T-helper 1 cell treated with Interleukin-12 subunit alpha and Interleukin-12 subunit beta and Interleukin-4 antibody, amounts not matched to agents 30 ng/mL and 1 ng/mL, for 36 hours (primary cell): Measurements from ENCODE around the gene SWSAP1. TPM values are rescaled to one million over a fixed set of nuclear protein-coding genes. Genes with fewer than 3 reads are reported as not detected.
"Not testable (repeated sequence)": the region's sequence is repeated elsewhere in the genome, so short reads cannot be mapped to it uniquely, and the experiment has no call there.

Source experiments
- intact Hi-C: fragments of 100-400 bp; cut with micrococcal nuclease; formaldehyde crosslinking; loops from one replicate; pipeline ENCODE4 v1.15.1; 2024
- total RNA-seq: library from RNA; stranded (reverse); gene quantifications from 2 replicates; pipeline ENCODE4 v1.2.3, GENCODE V29; 2022

The SWSAP1 gene
- total RNA-seq, 1 donor from 2014 or later, result 2.9 TPM

DNA sequence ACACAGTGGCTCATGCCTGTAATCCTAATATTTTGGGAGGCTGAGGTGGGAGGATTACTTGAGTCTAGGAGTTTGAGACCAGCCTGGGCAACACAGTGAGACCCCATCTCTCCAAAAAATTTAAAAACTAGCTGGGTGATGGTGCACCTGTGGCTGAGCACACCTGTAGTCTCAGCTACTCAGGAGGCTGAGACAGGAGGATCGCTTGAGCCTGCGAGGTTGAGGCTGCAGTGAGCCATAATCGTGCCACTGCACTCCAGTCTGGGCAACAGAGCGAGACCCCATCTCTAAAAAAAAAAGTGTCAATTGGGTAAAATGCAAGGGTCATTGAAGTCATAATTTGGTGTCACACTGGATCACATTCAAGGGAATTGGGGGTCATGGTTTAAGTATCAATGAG lies 20.4 kb upstream of the SWSAP1 start:
- intact Hi-C loops, result not testable (repeated sequence)

DNA sequence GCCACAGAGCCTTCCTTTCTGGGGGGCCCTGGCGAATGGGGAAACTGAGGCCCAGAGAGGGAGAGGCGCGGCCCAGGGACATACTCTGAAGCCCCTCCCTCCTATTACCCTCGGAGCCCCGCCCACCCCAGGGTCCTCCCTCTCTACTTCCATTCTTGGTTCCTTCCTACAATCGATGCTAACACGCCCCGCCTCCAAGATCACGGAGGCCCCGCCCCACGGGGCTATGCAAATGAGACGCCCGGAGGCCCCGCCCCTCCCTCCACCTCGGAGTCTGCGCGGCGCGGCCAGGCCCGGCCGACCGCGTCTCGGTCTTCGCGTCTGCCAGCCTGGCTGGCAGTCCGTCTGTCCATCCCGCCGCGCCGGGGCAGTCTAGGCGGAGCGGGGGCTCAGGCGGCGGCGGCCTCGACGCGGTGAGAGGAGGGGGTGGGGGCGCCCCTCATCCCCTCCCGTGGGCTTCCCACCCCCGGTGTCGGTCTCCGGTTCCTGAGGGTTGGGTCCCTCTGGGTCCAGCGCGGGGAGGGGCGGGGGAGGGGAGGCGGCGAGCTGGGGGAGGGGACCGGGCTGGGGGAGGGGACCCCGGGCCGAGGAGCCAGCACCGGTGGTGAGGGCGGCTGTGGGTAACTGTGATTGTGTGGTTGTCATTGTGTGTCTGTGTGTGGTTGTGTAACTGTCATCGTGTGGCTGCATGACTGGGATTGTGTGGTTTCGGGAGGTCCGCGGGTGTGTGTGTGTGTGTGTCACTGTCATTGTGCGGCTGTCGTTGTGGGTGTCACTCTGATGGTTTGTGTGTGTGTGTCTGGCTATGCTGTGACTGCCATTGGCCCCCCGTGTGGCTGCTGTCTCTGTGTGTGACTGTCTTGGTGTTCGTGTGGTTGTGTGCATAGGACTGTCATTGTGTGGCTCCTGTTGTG lies 19.0 kb upstream of the SWSAP1 start, which contains the start of gene PLPPR2:
Gene PLPPR2, plus strand, starts transcription at position 273 of the 914 bp plus-strand sequence. CDS start 2,242 bp downstream, outside the sequence.
- intact Hi-C loops, result loop anchor here (1.0 kb wide), 6 partner anchors 9 to 150 kb away; partner anchors contain the start of genes CCDC159, ODAD3, PRKCSH and RAB3D

DNA sequence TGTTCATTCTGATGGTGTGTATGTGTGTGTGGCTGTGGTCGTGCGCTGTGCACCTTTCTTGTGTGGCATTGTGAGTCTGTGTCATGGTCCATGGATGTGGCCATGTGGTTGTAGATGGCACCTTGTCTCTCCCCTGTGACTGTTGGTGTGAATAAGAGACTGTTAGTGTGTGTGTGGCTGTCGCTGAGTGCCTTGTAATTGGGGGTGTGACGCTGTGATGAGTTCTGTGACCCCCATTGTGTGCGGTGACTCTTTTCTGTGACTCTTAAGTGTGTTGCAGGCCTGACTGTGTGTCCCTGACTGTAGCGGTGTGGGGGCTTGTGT lies 18.4 kb upstream of the SWSAP1 start:
- intact Hi-C loops, result no loop called here

DNA sequence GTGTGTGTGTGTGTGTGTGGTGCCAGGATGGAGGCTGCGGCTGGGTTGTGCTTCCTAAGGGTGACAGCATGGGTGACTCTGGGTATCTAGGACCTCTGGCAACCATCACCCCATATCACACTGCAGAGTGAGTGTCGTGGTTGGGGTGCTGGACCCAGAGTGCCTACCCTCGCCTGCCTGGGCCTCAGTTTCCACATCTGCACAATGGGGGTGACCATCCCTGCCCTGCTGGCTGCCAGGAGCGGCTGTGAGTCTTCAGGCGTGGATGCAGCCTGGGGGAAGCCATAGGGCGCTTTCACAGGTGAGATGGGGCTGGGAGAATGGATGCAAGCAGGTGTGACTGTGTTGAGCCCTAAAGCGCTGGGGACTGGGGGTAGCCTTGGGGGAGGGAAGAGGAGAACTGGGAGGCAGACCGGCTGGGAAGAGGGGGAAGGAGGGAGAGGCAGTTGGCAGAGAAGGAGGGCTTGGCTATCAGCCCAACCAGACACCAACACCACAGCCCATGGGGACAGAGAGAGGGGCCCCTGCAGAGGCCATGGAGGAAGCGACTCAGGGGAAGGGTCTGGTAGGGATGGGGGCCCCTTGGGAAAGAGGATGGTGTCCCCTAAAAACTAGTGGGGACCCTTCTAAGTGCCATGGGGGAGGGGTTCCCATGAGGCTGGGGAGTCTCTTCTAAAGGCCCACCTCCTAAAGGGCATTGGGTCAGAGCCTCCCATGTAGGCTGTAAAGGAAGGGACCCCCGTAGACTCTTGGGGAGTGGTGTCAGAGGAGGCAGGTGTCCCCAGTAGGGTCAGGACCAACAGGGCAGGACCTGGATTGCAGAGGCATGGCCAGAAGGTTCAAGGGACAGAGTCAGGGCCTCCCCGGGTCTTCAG lies 17.6 kb upstream of the SWSAP1 start:
- intact Hi-C loops, result no loop called here

DNA sequence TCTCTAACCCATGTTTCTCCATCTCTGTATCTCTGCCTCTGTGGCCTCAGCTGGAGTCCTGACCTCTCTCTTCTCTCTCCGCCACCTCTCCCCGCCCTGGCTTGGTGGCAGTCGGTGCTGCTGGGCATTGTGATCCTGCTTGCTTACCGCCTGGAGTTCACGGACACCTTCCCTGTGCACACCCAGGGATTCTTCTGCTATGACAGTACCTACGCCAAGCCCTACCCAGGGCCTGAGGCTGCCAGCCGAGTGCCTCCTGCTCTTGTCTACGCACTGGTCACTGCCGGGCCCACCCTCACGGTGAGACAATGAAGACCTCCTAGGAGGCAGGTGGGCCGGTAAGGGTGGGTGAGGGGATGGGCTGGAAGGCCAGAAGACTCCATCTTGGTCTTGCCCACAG lies 15.0 kb upstream of the SWSAP1 start:
- intact Hi-C loops, result no loop called here

DNA sequence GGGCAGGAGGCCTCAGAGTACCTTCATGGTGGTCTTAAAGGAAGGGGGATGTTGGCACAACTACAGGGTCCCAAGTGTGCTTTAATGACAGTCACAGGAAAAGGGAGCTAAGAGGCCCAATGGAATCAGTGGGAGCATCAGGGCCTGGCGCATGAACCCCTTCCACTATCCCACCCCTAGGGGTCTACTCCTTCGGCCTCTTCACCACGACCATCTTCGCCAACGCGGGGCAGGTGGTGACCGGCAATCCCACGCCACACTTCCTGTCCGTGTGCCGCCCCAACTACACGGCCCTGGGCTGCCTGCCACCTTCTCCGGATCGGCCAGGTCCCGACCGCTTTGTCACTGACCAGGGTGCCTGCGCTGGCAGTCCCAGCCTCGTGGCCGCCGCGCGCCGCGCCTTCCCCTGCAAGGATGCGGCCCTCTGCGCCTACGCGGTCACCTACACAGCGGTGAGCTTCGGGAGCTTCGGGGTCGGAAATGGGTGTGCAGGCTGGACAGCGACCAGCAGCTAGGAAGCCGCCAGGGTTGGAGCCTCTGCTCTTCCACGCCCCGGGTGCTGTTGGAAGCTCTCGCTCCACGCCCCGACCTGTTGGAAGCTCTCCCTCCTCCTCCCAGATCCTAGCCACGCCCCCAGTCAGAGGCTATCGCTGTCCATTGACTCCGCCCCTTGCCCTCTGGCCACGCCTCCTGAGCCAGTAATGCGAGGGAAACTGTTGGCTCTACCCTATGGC lies 13.3 kb upstream of the SWSAP1 start:
- intact Hi-C loops, result no loop called here

DNA sequence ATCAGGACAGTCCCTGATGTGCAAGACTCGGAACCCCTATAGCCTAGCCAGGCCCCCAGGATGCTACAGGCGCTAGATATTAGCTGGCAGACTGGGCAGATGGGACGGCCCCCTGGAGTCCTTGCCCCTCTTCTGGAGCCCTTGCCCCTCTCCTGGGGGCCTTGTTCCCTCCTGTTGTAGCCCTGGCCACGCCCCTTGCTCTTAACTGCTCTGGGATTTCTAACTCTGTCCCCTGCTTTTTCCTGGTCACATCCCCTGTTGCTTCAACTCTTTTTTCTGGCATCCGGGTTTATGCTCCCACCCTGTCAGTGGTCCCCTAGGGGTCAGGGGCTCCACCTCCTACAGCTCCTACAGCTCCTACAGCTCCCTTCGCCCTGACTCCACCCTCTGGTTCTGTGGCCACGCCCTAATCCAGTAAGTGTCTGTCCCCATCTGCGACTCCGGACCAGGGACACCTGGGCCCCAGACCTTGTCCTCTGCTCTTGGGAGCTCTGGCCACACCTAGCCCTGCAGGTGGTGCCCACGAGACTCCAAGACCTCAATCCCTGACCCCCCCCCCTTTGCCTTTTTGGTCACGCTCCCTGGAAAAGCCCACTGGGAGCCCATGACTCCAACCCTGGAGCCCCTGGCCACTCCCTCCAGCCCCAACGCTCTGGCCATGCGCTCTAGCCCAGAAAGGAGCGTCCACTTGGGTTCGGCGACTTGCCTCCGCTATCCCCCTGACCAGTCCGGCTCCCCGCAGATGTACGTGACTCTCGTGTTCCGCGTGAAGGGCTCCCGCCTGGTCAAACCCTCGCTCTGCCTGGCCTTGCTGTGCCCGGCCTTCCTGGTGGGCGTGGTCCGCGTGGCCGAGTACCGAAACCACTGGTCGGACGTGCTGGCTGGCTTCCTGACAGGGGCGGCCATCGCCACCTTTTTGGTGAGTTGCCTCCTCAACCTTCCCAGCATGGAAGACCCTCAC lies 12.4 kb upstream of the SWSAP1 start:
- intact Hi-C loops, result no loop called here

DNA sequence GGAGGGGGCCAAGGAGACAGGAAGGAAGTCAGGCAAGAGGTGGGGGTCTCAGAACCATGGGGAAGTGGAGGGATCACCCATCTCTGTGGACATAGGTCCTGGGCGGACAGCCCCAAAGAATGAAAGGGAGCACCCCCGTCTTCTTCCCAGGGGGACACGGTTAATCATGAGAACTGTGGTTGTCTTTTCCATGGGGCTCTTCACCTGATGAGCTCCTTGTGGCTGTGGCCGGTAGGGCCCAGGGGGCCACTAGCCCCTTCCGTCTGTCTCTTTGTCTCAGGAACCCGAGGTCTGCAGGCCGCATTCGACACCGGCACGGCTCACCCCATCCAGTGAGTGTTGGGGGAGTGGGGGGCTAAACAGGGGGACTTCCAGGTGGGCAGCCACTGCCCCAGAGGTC lies 10.6 kb upstream of the SWSAP1 start:
- intact Hi-C loops, result no loop called here

DNA sequence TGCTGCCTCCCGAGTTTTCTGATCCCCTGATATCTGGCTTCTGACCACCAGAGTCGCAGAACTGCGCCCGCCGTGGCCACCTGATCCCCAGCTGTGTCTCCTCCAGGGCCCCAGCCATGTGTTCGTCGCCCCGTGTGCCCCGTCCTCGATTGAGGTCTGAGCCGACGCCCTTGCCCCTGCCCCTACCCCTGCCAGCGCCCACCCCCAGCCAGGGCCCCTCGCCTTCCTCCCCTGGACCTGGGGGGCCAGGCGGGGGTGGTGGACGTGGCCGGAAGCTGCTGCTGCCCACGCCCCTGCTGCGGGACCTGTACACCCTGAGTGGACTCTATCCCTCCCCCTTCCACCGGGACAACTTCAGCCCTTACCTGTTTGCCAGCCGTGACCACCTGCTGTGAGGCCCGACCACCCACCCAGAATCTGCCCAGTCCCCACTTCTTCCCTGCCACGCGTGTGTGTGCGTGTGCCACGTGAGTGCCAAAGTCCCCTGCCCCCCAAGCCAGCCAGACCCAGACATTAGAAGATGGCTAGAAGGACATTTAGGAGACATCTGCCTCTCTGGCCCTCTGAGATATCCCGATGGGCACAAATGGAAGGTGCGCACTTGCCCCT lies 10.1 kb upstream of the SWSAP1 start:
- intact Hi-C loops, result no loop called here

DNA sequence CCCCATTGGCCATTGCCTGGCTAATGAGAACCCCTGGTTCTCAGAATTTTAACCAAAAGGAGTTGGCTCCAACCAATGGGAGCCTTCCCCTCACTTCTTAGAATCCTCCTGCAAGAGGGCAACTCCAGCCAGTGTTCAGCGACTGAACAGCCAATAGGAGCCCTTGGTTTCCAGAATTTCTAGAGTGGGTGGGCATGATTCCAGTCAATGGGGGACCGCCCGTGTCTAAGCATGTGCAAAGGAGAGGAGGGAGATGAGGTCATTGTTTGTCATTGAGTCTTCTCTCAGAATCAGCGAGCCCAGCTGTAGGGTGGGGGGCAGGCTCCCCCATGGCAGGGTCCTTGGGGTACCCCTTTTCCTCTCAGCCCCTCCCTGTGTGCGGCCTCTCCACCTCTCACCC lies 9.5 kb upstream of the SWSAP1 start:
- intact Hi-C loops, result no loop called here

DNA sequence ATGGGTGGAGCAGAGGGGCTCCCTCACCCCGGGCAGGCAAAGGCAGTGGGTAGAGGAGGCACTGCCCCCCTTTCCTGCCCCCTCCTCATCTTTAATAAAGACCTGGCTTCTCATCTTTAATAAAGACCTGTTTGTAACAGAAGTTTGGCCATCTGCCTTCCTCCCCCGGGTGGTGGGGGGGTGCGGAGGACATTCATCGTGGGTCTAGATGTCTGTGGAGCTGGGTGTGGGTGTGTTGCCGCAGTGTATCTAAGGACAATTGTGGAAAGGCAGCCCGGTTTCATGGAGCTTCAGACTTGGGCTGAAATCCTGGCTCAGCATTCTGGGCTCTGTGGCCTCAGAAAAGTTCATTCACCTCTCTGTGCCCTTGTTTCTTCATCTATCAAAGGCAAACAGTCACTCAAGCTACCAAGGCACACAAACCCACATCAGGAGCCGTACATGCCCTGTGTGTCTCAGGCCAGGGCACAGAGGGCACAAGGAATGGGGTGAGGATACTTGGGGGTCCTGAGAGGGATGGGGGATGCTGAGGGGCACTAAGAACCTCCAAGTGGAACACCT lies 8.8 kb upstream of the SWSAP1 start:
- intact Hi-C loops, result no loop called here

DNA sequence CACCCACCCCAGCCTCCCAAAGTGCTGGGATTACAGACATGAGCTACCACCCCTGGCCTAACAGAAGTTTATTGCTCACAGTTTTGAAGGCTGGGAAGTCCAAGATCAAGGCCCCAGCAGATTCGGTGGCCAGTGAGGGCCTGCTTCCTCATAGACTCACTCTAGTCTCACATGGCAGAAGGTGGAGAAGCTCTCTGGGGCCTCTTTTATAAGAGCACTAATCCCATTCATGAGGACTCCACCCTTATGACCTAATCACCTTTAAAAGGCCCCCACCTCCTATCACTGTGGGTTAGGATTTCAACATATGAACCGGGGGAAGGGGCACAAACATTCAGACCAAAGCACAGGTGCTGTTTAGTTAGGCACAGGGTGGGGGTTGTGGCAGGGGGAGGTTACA lies 6.9 kb upstream of the SWSAP1 start:
- intact Hi-C loops, result no loop called here

DNA sequence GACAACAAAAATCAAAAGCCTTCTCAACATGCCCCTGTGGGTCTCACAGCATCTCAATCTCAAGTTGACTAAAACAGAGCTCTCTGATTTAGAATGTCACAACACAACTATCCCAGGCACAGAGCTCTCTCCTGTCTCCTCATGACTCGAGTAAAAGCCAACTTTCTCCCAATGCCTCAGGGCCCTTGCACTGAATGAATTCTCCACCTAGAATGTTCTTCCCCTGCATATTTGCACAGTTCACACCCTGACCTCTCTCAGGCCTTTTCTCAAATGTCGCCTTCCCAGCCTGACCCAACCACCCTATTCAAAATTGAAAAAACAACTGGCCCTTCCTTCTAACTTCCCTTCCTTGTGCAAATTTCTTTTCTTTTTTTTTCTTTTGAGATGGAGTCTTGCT lies 3.7 kb upstream of the SWSAP1 start:
- intact Hi-C loops, result loop anchor here (10.0 kb wide), 1 partner anchor 946 kb away; the partner anchor contains the start of gene PDE4A

DNA sequence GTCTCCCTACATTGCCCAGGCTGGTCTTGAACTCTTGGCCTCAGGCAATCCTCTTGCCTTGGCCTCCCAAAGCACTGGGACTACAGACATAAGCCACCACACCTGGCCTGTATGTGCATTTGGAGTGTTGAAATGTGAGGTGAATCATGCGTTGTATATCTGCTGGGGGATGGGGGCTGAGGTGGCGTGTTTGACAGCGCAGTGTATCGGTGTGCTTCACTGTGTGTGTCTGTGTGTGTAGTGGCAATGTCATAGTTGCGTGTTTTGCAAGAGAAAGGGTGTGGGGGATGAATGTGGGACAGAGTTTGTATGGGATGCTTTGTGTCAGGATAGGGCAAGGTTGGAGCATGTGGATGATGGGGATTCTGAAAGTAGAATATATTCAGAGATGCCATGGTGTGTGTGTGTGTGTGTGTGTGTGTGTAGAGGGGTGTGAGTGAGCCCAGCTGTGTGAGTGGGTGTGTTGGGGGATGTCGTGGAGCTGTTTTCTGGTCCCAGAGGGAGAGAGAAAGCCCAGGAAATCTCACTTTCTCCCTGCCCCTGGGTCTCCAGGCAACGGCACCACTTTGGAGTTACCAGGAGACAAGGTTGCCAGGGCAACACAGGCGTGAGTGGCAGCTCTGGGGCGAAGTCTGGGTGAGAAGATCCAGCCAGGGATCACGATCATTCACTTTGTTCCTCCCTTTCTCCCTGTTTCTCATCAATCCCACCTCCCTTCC lies 1.1 kb upstream of the SWSAP1 start:
- intact Hi-C loops, result loop anchor here (10.0 kb wide), 1 partner anchor 949 kb away; the partner anchor contains the start of gene PDE4A

DNA sequence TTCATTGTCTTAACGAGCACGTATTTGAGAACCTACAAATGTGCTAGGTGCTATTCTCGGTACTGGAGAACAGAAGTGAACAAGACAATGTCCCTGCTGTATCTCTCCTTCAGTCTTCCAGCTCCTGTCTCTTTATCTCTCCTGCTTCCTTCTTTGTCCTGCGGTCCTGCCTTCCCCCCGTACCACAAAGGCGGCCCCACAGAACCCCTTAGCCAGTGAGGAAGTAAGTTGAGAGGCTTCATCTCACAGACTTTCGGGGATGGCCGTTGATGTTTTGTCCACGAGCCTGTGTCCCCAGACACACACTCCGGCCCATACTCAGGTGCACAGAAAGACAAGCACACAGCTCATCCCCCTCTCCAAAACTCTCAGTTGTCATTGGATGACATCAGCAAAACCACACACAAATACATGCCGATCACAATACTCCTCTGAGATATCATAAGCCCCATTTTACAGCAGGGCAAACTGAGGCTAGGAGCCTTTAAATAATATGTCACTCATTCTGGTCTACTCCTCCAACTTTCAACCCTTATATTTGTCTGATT lies 507 bp upstream of the SWSAP1 start:
- intact Hi-C loops, result loop anchor here (1.0 to 10.0 kb wide), 8 partner anchors 8 to 949 kb away; partner anchors contain the start of genes CCDC159, ELOF1, LDLR and PDE4A

DNA sequence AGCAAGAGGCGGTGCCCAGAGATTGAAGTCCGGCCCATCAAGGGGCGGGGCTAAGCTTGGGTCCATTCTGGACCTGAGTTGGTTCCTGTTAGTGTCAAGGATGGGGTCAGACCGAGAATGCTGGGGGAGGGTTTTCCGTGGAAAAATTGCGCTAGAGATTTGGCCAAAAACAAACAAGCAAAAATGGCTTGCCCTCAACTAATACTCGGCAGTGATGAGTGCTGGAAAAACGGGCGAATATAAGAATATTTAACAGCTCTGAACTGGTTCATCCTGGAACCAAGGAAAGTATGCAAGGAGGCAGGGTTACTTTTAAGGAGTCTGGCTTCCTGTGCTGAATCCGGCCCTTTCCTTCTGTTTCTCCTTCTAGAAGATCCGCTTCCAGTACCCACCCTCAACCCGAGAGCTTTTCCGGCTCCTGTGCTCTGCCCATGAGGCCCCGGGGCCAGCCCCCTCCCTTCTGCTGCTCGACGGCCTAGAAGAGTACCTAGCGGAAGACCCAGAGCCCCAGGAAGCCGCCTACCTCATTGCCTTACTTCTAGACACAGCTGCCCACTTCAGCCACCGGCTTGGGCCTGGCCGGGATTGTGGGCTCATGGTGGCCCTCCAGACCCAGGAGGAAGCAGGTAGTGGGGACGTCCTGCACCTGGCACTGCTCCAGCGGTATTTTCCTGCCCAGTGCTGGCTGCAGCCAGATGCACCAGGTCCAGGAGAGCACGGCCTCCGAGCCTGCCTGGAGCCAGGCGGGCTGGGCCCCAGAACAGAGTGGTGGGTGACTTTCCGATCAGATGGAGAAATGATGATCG lies 880 bp downstream of the SWSAP1 start:
- intact Hi-C loops, result loop anchor here (1.0 to 10.0 kb wide), 10 partner anchors 20 to 1563 kb away; partner anchors contain the start of genes CALR, ECSIT, ODAD3 and PDE4A

DNA sequence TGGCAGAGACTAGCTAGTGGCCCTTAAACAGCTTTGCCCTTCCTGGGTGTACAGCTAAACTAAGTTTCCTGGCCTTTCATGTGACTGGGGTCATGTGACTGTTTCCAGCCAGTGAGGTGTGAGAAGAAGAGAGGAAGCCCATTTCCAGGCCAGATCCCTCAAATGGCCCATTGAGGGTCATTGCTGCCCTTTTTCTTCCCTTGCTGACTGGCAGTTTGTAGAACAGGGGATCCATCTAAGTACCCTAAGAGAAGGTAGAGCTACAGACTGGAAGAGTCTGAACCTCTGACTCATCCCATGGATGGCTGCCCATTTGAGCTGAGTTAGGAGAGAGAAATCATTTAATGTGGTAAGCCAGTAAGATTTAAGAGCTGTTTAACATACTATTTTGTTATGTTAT lies 2.8 kb downstream of the SWSAP1 start:
- intact Hi-C loops, result loop anchor here (10.0 kb wide), 1 partner anchor 952 kb away; the partner anchor contains the start of gene PDE4A
